Skin epidermis (tissue), 12 donors: ENCODE measurements around the gene ZFAND4.
"Not testable (repeated sequence)": the region's sequence is repeated elsewhere in the genome, so short reads cannot be mapped to it uniquely, and the experiment has no call there.

Experiments used
- H3K27ac ChIP-seq, 21 experiments: fragments of 200-600 bp; sonication (generic) in 11 of 21; one replicate each; pipeline ENCODE4 v1.5.0; 2020; ENCODE audit warnings: mild to moderate bottlenecking in 3 of 21, inconsistent platforms in 2 of 21, moderate library complexity in 2 of 21
- H3K4me3 ChIP-seq, 7 experiments: fragments of 200-600 bp; sonication (generic) in 2 of 7; one replicate each; pipeline ENCODE4 v1.5.0; 2020; ENCODE audit warnings: inconsistent platforms in 2 of 7, mild to moderate bottlenecking in 2 of 7, moderate library complexity in 1 of 7

The ZFAND4 gene

GRCh38 chr10:45646384-45647050 lies 26.1 kb downstream of the ZFAND4 start:
- Histone ChIP-seq H3K4me3 (no peak overlapping the region), H3K27ac (no peak overlapping the region)

DNA sequence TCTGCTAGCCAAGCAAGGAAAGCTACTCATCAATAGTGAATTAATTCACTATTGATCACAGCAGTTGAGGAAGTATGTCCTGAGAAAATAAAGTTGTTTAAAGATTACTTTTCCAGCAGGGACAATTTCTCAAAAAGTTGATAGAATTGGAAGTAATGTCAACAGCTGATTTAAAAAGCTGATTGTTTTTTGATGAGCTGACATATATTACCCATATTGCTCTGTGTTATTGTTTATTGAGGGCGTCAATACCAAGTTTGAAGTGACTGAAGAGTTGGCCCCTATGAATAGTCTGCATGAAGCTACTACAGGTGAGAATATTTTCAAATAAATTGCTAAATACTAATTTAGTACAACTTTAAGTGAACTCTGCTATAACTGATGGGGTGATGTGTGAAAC lies 28.0 kb downstream of the ZFAND4 start:
- Histone ChIP-seq H3K27ac (no peak overlapping the region), H3K4me3 (no peak overlapping the region)

DNA sequence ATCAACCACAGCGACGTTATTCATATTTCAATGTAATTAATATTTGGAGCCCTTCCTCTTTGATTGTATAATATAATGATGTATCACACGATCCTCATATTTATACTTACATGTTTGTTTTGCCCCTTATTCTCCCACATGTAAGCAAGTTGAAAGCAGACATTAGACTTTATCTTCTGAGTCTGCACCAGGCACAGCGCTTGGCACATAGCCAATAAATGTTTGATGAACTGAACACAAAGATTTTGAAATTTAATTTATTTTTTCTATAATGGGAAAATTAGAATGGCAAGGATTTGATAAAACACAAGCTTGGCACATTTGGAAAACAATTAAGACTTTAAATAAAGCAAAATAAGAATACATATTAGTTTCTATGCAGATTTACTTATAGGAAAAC lies 31.6 kb downstream of the ZFAND4 start:
- no peak overlapping the region for H3K4me3 ChIP-seq
- no peak overlapping the region for H3K27ac ChIP-seq

DNA sequence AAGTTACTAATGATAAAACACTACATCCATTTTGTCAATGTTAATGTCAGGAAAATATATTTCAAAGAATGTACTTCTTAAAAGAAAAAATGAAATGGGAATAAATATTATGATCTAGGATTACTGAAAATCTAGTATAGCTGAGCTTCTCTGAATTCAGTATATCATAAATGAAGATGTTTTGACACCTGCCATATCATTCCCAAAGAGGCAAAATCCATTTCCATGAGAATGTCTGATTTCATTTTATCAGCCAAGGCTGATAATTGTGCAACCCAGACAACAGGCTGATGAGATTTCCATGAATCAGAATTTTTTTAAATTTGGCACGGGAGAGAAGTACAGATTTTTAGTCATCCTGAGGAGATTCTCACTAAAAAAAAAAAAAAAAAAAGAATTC lies 32.5 kb downstream of the ZFAND4 start:
- H3K27ac ChIP-seq: no peak overlapping the region
- H3K4me3 ChIP-seq: no peak overlapping the region

GRCh38 chr10:45627412-45628048 lies 45.0 kb downstream of the ZFAND4 start:
- Histone ChIP-seq H3K4me3 (no peak overlapping the region), H3K27ac (no peak overlapping the region)

DNA sequence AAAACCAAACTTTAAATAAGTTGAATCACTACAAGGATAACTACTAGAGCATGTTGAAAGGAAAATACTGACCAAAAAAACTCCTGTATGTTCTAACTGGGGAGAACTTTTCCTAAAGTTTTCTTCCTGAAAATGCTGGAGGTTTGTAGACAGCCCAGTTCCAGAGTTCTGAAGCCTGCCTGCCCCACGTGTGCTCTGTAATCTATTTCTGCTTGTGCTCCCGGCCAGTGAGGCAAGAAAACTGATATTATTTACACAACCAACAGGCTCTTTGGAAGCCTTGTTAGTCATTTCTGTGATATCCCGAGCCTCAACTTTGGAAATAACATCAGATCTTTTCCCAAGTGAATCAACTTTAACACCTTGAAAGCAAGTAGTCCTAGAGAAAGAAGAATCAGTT lies 46.7 kb downstream of the ZFAND4 start:
- H3K4me3 ChIP-seq: no peak overlapping the region
- H3K27ac ChIP-seq: no peak overlapping the region

GRCh38 chr10:45624724-45625123 lies 47.8 kb downstream of the ZFAND4 start:
- no peak overlapping the region for H3K4me3 ChIP-seq
- no peak overlapping the region for H3K27ac ChIP-seq

- no peak overlapping the region for H3K27ac ChIP-seq
Measured at GRCh38 chr10:45614869-45615268, 57.7 kb downstream of the ZFAND4 start.

GRCh38 chr10:45612741-45613140 lies 59.8 kb downstream of the ZFAND4 start:
- H3K27ac ChIP-seq: no peak overlapping the region
- H3K4me3 ChIP-seq: no peak overlapping the region

More at GRCh38 chr10:45614869-45615268, 57.7 kb downstream of the ZFAND4 start:
- no peak overlapping the region for H3K4me3 ChIP-seq

- H3K27ac ChIP-seq: no peak overlapping the region
- H3K4me3 ChIP-seq: no peak overlapping the region
Measured at GRCh38 chr10:45608052-45608451, 64.5 kb downstream of the ZFAND4 start.

GRCh38 chr10:45607276-45607675 lies 65.3 kb downstream of the ZFAND4 start:
- Histone ChIP-seq H3K4me3 (no peak overlapping the region), H3K27ac (no peak overlapping the region)

- Histone ChIP-seq H3K27ac (peak overlapping the region in 1 of 21 experiments; percentile 29), H3K4me3 (no peak overlapping the region)
Measured at GRCh38 chr10:45602836-45603235, 69.7 kb downstream of the ZFAND4 start.

- no peak overlapping the region for H3K4me3 ChIP-seq
Measured at GRCh38 chr10:45602082-45602730, 70.4 kb downstream of the ZFAND4 start.

GRCh38 chr10:45601254-45601930 lies 71.2 kb downstream of the ZFAND4 start:
- not testable (repeated sequence) for H3K27ac ChIP-seq, H3K4me3 ChIP-seq

More at GRCh38 chr10:45602082-45602730, 70.4 kb downstream of the ZFAND4 start:
- H3K27ac ChIP-seq: peak overlapping the region in 1 of 21 experiments; percentile 29

DNA sequence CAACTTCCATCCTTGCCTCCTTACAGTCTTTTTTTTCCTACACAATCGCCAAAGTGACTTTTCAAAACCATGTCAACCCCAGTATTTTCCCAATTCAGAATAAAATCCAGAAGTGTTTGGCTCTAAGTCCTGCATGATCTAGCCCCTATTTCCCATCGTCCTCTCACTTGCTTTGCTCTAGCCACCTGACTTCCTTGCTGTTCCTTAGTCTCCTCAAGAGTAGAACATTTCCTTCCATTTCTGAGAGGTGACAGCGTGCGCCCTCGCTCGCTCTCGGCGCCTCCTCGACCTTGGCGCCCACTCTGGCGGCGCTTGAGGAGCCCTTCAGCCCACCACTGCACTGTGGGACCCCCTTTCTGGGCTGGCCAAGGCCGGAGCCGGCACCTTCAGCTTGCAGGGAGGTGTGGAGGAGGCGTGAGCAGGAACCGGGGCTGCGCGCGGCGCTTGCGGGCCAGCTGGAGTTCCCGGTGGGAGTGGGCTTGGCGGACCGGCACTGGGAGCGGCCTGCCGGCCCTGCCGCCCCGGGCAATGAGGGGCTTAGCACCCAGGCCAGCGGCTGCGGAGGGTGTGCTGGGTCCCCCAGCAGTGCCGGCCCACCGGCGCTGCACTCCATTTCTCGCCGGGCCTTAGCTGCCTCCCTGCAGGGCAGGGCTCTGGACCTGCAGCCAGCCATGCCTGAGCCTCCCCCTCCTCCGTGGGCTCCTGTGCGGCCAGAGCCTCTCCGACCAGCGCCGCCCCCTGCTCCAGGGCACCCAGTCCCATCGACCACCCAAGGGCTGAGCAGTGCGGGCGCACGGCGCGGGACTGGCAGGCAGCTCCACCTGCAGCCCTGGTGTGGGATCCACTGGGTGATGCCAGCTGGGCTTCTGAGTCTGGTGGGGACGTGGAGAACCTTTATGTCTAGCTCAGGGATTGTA lies 72.0 kb downstream of the ZFAND4 start:
- peak overlapping the region in 3 of 7 experiments; percentile 17 to 29 (median 28) for H3K4me3 ChIP-seq
- not testable (repeated sequence) for H3K27ac ChIP-seq

GRCh38 chr10:45599646-45600045 lies 72.9 kb downstream of the ZFAND4 start:
- no peak overlapping the region for H3K27ac ChIP-seq
- H3K4me3 ChIP-seq: no peak overlapping the region

GRCh38 chr10:45599021-45599603 lies 73.5 kb downstream of the ZFAND4 start:
- H3K4me3 ChIP-seq: no peak overlapping the region

DNA sequence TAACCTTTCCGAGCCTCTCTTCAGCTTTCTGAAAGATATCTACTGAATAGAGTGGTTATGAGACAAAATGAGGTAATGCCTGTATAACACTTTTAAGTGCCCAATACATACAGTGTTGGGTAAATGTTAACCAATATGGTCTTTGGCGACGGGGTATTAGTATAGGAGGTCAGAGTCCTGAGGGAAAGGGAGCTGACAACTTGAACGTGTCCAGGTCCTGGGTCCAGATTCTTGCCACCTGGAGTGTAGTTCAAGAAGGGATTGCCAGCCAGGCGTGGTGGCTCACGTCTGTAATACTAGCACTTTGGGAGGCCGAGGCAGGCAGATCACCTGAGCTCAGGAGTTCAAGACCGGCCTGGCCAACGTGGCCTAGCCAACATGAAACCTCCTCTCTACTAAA lies 76.0 kb downstream of the ZFAND4 start:
- Histone ChIP-seq H3K4me3 (no peak overlapping the region), H3K27ac (no peak overlapping the region)

More at GRCh38 chr10:45599021-45599603, 73.5 kb downstream of the ZFAND4 start:
- H3K27ac ChIP-seq: no peak overlapping the region
